ENCODE results near the gene SLIT3. TPM values are rescaled to one million over a fixed set of nuclear protein-coding genes. Genes with fewer than 3 reads are reported as not detected.

Gene SLIT3
- total RNA-seq, 4 donors from 2014 or later, result 6.8 to 23.1 (median 13.3) TPM

DNA sequence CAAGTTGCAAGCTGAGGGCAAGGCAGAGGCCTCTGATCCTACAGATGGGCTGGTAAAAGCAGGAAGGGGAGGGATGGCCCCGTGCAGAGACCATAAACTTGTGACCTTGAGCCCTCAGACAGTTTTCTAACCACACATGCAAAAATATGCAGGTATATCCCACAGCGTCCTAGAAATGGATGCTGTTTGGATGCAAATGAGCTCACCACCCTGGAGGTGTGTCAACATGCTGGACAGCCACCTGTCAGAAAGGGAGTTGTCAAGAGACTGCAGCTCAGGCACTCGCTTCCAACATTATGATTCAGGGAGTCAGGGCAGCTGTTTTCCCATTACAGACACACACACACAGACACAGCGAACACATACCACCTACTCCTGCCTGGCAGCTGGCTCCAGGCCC, 624.4 kb downstream of the SLIT3 start:
- H3K4me3 ChIP-seq, result no peak overlapping the region
- H3K36me3 ChIP-seq, result no peaks in the 10 kb centered on the region
- H3K9me3 ChIP-seq, result no peaks in the 10 kb centered on the region
- no peaks in the 10 kb centered on the region for H3K27me3 ChIP-seq
- H3K27ac ChIP-seq, result no peak overlapping the region
- DNase-seq, result no peak
- peaks cover 0 to 4% (median 0%) of the 10 kb centered on the region in 4 donors for H3K4me1 ChIP-seq
- no peak for TF ChIP-seq CTCF (IDR thresholded peaks at IDR 0.05)
- no peak for TF ChIP-seq POLR2A (IDR thresholded peaks at IDR 0.05)

- H3K27me3 ChIP-seq, result no peaks in the 10 kb centered on the region
- TF ChIP-seq POLR2A (IDR thresholded peaks at IDR 0.05) (no peak), CTCF (IDR thresholded peaks at IDR 0.05) (no peak)
- H3K9me3 ChIP-seq, result no peaks in the 10 kb centered on the region
- H3K4me3 ChIP-seq, result no peak overlapping the region
- H3K4me1 ChIP-seq, result peaks cover 0 to under 1% (median 0%) of the 10 kb centered on the region in 4 donors
- H3K36me3 ChIP-seq, result no peaks in the 10 kb centered on the region
- DNase-seq, result no peak
- no peak overlapping the region for H3K27ac ChIP-seq
Measured at GRCh38 chr5:168675883-168676408, 625.0 kb downstream of the SLIT3 start.

GRCh38 chr5:168674893-168675482, 626.0 kb downstream of the SLIT3 start:
- H3K4me3 ChIP-seq, result no peak overlapping the region
- H3K36me3 ChIP-seq, result no peaks in the 10 kb centered on the region
- no peaks in the 10 kb centered on the region for H3K4me1 ChIP-seq
- H3K9me3 ChIP-seq, result no peaks in the 10 kb centered on the region
- DNase-seq, result no peak
- TF ChIP-seq POLR2A (IDR thresholded peaks at IDR 0.05) (no peak), CTCF (IDR thresholded peaks at IDR 0.05) (no peak)
- H3K27me3 ChIP-seq, result no peaks in the 10 kb centered on the region
- no peak overlapping the region for H3K27ac ChIP-seq

DNA sequence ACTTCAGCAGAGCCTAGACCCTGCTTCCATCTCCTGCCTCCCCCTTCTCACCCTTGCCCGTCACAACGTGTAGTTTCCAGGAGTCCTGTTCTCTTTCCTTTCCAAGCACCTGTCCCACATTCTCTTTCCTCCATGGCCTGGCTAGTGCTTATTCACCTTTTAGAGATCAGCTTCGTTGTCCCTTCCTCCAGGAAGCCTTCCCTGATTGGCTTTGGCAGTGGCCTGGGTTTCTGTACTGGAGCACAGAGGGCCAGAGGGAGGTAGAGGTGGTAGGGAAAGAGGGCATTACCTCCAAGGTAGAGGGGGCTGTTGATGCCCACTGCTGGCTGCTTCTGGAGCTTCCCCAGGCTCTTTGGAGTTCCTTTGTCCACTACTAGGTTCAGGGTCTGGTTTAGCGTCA, 628.1 kb downstream of the SLIT3 start:
- Histone ChIP-seq H3K27me3 (no peaks in the 10 kb centered on the region), H3K9me3 (no peaks in the 10 kb centered on the region), H3K27ac (no peak overlapping the region), H3K4me1 (peaks cover 0 to 5% (median 0%) of the 10 kb centered on the region in 4 donors), H3K36me3 (no peaks in the 10 kb centered on the region), H3K4me3 (no peak overlapping the region)
- DNase-seq, result no peak
- TF ChIP-seq POLR2A (IDR thresholded peaks at IDR 0.05) (no peak), CTCF (IDR thresholded peaks at IDR 0.05) (no peak)

GRCh38 chr5:168672016-168672415, 628.9 kb downstream of the SLIT3 start:
- Histone ChIP-seq H3K4me3 (no peak overlapping the region), H3K36me3 (no peaks in the 10 kb centered on the region), H3K27me3 (no peaks in the 10 kb centered on the region), H3K9me3 (no peaks in the 10 kb centered on the region), H3K27ac (no peak overlapping the region), H3K4me1 (peaks cover 0 to 12% (median 0%) of the 10 kb centered on the region in 4 donors)
- no peak for TF ChIP-seq POLR2A (IDR thresholded peaks at IDR 0.05)
- no peak for TF ChIP-seq CTCF (IDR thresholded peaks at IDR 0.05)
- DNase-seq, result no peak

All from Peyer's patch (tissue), 4 donors.